ENCODE data around the gene BCL2A1. TPM values are rescaled to one million over a fixed set of nuclear protein-coding genes. Genes with fewer than 3 reads are reported as not detected.

The BCL2A1 gene
- total and polyA plus RNA-seq, 2 donors (not counting 1 experiment from before 2014, with no cell fraction given): 33.8 to 49.2 TPM

DNA sequence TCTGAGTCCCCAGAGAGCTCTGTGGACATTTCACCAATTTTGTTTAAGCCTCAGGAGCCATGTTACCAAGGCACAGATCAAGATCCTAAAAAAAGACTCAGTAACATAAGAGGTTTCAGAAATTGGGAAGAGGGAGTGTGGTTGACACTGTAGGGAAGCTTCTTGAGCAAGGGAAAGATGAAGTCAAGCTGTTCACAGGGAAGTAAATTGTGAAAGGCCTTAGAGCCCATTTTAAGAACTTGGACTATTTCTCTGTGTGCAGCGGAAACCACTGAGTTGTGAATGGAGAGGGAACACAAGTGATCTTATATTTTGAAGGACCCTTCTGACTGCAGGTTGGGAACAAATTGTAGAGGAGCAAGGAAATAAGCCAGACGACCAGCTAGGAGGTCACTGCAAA lies 18.7 kb downstream of the BCL2A1 start:
- no peak overlapping the region for H3K27ac Mint-ChIP-seq
- Histone ChIP-seq H3K27ac (ENCODE audit: low read length in 2 of 2) (no peak overlapping the region), H3K36me3 (replicated peaks in 1 of 2; ENCODE audit: control extremely low read depth in 1 of 2, control insufficient read depth in 1 of 2, extremely low read depth in 1 of 2, insufficient read depth in 2 of 2, low read length in 1 of 2) (no peaks in the 10 kb centered on the region), H3K4me1 (ENCODE audit: control insufficient read depth in 2 of 2, insufficient read depth in 2 of 2, low read length in 2 of 2) (peaks cover 9 to 18% of the 10 kb centered on the region in 2 donors), H3K79me2 (ENCODE audit: control insufficient read depth, insufficient read depth, low read length) (no peaks in the 10 kb centered on the region), H4K20me1 (ENCODE audit: control insufficient read depth, insufficient read depth, low read length, poor library complexity, severe bottlenecking) (no peaks in the 10 kb centered on the region), H3K4me2 (replicated peaks; ENCODE audit: low read depth, low read length, poor library complexity, severe bottlenecking) (no peak overlapping the region), H2AFZ (ENCODE audit: insufficient read depth, low read depth, low read length, poor library complexity, severe bottlenecking) (no peak overlapping the region), H3K4me3 (ENCODE audit: control extremely low read depth in 1 of 5, extremely low read depth in 1 of 5, insufficient read depth in 1 of 5, low read depth in 2 of 5, low read length in 4 of 5) (no peak overlapping the region), H3K27me3 (replicated peaks in 1 of 4; ENCODE audit: control extremely low read depth in 1 of 4, control insufficient read depth in 3 of 4, insufficient read depth in 4 of 4, low read length in 3 of 4) (no peaks in the 10 kb centered on the region), H3K9me3 (ENCODE audit: control extremely low read depth in 1 of 3, control insufficient read depth in 2 of 3, insufficient read depth in 1 of 3, low read length in 2 of 3) (no peaks in the 10 kb centered on the region), H3K9ac (ENCODE audit: low read length) (no peak overlapping the region)
- H3K9me3 Mint-ChIP-seq (ENCODE audit: insufficient read depth): no peaks in the 10 kb centered on the region
- DNase-seq (no peak), ATAC-seq (ENCODE audit: low read depth) (no peak)
- ChIA-PET CTCF (interaction anchor here (0.8 kb wide), 1 partner anchor 41 kb away, joined by 3 read pairs; no protein-coding TSS in a partner anchor), POLR2A (no interaction called here)
- H3K4me1 Mint-ChIP-seq: peaks cover 30% of the 10 kb centered on the region
- intact Hi-C loops (cut with micrococcal nuclease): no loop called here
- WGBS (ENCODE audit: insufficient coverage): 100% methylated on average over 1 of the region's 2 CpGs
- H3K4me3 Mint-ChIP-seq: no peak overlapping the region
- no peaks in the 10 kb centered on the region for H3K27me3 Mint-ChIP-seq
- TF ChIP-seq, protein P1, sequence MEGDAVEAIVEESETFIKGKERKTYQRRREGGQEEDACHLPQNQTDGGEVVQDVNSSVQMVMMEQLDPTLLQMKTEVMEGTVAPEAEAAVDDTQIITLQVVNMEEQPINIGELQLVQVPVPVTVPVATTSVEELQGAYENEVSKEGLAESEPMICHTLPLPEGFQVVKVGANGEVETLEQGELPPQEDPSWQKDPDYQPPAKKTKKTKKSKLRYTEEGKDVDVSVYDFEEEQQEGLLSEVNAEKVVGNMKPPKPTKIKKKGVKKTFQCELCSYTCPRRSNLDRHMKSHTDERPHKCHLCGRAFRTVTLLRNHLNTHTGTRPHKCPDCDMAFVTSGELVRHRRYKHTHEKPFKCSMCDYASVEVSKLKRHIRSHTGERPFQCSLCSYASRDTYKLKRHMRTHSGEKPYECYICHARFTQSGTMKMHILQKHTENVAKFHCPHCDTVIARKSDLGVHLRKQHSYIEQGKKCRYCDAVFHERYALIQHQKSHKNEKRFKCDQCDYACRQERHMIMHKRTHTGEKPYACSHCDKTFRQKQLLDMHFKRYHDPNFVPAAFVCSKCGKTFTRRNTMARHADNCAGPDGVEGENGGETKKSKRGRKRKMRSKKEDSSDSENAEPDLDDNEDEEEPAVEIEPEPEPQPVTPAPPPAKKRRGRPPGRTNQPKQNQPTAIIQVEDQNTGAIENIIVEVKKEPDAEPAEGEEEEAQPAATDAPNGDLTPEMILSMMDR (IDR thresholded peaks at IDR 0.05): no peak
- no peak for TF ChIP-seq EZH2 (IDR thresholded peaks at IDR 0.05; ENCODE audit: borderline replicate concordance, insufficient read depth, low read depth, low read length, poor library complexity, severe bottlenecking)

GRCh38 chr15:79950247-79950646 lies 20.7 kb downstream of the BCL2A1 start:
- no peaks in the 10 kb centered on the region for H3K27me3 Mint-ChIP-seq

More at GRCh38 chr15:79950247-79950646, 20.7 kb downstream of the BCL2A1 start:
- no peak overlapping the region for H3K27ac Mint-ChIP-seq
- Histone ChIP-seq H3K27me3 (replicated peaks in 1 of 4; ENCODE audit: control extremely low read depth in 1 of 4, control insufficient read depth in 3 of 4, insufficient read depth in 4 of 4, low read length in 3 of 4) (no peaks in the 10 kb centered on the region), H3K4me1 (ENCODE audit: control insufficient read depth in 2 of 2, insufficient read depth in 2 of 2, low read length in 2 of 2) (peaks cover 9 to 18% of the 10 kb centered on the region in 2 donors), H3K27ac (ENCODE audit: low read length in 2 of 2) (no peak overlapping the region), H3K4me3 (ENCODE audit: control extremely low read depth in 1 of 5, extremely low read depth in 1 of 5, insufficient read depth in 1 of 5, low read depth in 2 of 5, low read length in 4 of 5) (no peak overlapping the region), H2AFZ (ENCODE audit: insufficient read depth, low read depth, low read length, poor library complexity, severe bottlenecking) (no peak overlapping the region), H3K9ac (ENCODE audit: low read length) (no peak overlapping the region), H3K79me2 (ENCODE audit: control insufficient read depth, insufficient read depth, low read length) (no peaks in the 10 kb centered on the region), H3K36me3 (replicated peaks in 1 of 2; ENCODE audit: control extremely low read depth in 1 of 2, control insufficient read depth in 1 of 2, extremely low read depth in 1 of 2, insufficient read depth in 2 of 2, low read length in 1 of 2) (no peaks in the 10 kb centered on the region), H4K20me1 (ENCODE audit: control insufficient read depth, insufficient read depth, low read length, poor library complexity, severe bottlenecking) (no peaks in the 10 kb centered on the region), H3K9me3 (ENCODE audit: control extremely low read depth in 1 of 3, control insufficient read depth in 2 of 3, insufficient read depth in 1 of 3, low read length in 2 of 3) (no peaks in the 10 kb centered on the region), H3K4me2 (replicated peaks; ENCODE audit: low read depth, low read length, poor library complexity, severe bottlenecking) (no peak overlapping the region)
- DNase-seq (no peak), ATAC-seq (ENCODE audit: low read depth) (no peak)
- TF ChIP-seq, protein P1 (IDR thresholded peaks at IDR 0.05): no peak
- TF ChIP-seq EZH2 (IDR thresholded peaks at IDR 0.05; ENCODE audit: borderline replicate concordance, insufficient read depth, low read depth, low read length, poor library complexity, severe bottlenecking): no peak
- H3K4me3 Mint-ChIP-seq: no peak overlapping the region
- H3K9me3 Mint-ChIP-seq (ENCODE audit: insufficient read depth): no peaks in the 10 kb centered on the region
- ChIA-PET POLR2A (no interaction called here), CTCF (interaction anchor here (0.7 kb wide), 1 partner anchor 207 kb away, joined by 3 read pairs; no protein-coding TSS in a partner anchor)
- peaks cover 26% of the 10 kb centered on the region for H3K4me1 Mint-ChIP-seq
- WGBS (ENCODE audit: insufficient coverage): 100% methylated on average over 1 of the region's 2 CpGs
- intact Hi-C loops (cut with micrococcal nuclease): no loop called here

Measured in B cell (primary cell).